ENCODE results near the gene PID1. TPM values are rescaled to one million over a fixed set of nuclear protein-coding genes. Genes with fewer than 3 reads are reported as not detected.
"Not testable (repeated sequence)": the region's sequence is repeated elsewhere in the genome, so short reads cannot be mapped to it uniquely, and the experiment has no call there.

PID1 gene
- total RNA-seq, 1 experiment from 2014 or later = 2.6 TPM

DNA sequence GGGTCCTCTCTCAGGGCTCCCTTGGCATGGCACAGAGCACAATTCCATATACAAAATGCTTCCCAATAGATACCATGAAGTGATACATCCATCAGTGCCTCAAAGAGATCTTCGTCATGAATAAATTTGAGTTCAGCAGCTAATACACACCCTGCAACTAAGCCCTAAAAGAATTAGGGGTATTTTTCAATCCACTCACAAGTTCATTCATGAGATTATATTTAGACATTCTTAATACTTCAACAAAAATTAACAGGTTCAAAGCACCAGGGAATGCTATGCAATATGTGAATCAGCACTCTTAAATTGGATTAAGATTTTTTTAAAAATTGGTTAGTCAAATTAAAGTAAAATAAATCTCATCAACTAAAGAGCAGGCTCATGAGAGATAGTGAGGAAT is 79.7 kb downstream of the PID1 start:
- Mint-ChIP-seq H3K9me3 (peaks cover 19% of the 10 kb centered on the region), H3K27me3 (ENCODE audit: low read depth) (no peaks in the 10 kb centered on the region), H3K27ac (no peak overlapping the region), H3K4me1 (no peaks in the 10 kb centered on the region), H3K36me3 (peaks cover 18% of the 10 kb centered on the region), H3K4me3 (no peak overlapping the region)
- ChIA-PET POLR2A (no interaction called here), CTCF (no interaction called here)
- ATAC-seq (no peak), DNase-seq (ENCODE audit: low spot score) (no peak)
- TF ChIP-seq, protein P1, sequence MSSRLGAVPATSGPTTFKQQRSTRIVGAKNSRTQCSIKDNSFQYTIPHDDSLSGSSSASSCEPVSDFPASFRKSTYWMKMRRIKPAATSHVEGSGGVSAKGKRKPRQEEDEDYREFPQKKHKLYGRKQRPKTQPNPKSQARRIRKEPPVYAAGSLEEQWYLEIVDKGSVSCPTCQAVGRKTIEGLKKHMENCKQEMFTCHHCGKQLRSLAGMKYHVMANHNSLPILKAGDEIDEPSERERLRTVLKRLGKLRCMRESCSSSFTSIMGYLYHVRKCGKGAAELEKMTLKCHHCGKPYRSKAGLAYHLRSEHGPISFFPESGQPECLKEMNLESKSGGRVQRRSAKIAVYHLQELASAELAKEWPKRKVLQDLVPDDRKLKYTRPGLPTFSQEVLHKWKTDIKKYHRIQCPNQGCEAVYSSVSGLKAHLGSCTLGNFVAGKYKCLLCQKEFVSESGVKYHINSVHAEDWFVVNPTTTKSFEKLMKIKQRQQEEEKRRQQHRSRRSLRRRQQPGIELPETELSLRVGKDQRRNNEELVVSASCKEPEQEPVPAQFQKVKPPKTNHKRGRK (CRISPR knock-in tag; IDR thresholded peaks at IDR 0.05; ENCODE audit: borderline replicate concordance) = no peak
- TF ChIP-seq, protein P2, sequence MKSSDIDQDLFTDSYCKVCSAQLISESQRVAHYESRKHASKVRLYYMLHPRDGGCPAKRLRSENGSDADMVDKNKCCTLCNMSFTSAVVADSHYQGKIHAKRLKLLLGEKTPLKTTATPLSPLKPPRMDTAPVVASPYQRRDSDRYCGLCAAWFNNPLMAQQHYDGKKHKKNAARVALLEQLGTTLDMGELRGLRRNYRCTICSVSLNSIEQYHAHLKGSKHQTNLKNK (CRISPR knock-in tag; IDR thresholded peaks at IDR 0.05) = no peak
- TF ChIP-seq, protein P3, sequence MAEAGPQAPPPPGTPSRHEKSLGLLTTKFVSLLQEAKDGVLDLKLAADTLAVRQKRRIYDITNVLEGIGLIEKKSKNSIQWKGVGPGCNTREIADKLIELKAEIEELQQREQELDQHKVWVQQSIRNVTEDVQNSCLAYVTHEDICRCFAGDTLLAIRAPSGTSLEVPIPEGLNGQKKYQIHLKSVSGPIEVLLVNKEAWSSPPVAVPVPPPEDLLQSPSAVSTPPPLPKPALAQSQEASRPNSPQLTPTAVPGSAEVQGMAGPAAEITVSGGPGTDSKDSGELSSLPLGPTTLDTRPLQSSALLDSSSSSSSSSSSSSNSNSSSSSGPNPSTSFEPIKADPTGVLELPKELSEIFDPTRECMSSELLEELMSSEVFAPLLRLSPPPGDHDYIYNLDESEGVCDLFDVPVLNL (CRISPR knock-in tag; IDR thresholded peaks at IDR 0.05; ENCODE audit: borderline replicate concordance, low read depth) = no peak
- TF ChIP-seq FOXP1 (CRISPR knock-in tag; IDR thresholded peaks at IDR 0.05; ENCODE audit: borderline replicate concordance) (no peak), ELF4 (CRISPR knock-in tag; IDR thresholded peaks at IDR 0.05; ENCODE audit: low read depth) (no peak), ZNF138 (CRISPR knock-in tag; conservative IDR thresholded peaks at IDR 0.05) (no peak), NFE2L1 (CRISPR knock-in tag; IDR thresholded peaks at IDR 0.05) (no peak), FOXK1 (CRISPR knock-in tag; IDR thresholded peaks at IDR 0.05) (no peak), SMAD4 (CRISPR knock-in tag; IDR thresholded peaks at IDR 0.05) (no peak), FOXJ3 (CRISPR knock-in tag; IDR thresholded peaks at IDR 0.05; ENCODE audit: borderline replicate concordance) (no peak)
- TF ChIP-seq, protein P4, sequence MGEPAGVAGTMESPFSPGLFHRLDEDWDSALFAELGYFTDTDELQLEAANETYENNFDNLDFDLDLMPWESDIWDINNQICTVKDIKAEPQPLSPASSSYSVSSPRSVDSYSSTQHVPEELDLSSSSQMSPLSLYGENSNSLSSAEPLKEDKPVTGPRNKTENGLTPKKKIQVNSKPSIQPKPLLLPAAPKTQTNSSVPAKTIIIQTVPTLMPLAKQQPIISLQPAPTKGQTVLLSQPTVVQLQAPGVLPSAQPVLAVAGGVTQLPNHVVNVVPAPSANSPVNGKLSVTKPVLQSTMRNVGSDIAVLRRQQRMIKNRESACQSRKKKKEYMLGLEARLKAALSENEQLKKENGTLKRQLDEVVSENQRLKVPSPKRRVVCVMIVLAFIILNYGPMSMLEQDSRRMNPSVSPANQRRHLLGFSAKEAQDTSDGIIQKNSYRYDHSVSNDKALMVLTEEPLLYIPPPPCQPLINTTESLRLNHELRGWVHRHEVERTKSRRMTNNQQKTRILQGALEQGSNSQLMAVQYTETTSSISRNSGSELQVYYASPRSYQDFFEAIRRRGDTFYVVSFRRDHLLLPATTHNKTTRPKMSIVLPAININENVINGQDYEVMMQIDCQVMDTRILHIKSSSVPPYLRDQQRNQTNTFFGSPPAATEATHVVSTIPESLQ (CRISPR knock-in tag; IDR thresholded peaks at IDR 0.05) = no peak
- TF ChIP-seq, protein P5, sequence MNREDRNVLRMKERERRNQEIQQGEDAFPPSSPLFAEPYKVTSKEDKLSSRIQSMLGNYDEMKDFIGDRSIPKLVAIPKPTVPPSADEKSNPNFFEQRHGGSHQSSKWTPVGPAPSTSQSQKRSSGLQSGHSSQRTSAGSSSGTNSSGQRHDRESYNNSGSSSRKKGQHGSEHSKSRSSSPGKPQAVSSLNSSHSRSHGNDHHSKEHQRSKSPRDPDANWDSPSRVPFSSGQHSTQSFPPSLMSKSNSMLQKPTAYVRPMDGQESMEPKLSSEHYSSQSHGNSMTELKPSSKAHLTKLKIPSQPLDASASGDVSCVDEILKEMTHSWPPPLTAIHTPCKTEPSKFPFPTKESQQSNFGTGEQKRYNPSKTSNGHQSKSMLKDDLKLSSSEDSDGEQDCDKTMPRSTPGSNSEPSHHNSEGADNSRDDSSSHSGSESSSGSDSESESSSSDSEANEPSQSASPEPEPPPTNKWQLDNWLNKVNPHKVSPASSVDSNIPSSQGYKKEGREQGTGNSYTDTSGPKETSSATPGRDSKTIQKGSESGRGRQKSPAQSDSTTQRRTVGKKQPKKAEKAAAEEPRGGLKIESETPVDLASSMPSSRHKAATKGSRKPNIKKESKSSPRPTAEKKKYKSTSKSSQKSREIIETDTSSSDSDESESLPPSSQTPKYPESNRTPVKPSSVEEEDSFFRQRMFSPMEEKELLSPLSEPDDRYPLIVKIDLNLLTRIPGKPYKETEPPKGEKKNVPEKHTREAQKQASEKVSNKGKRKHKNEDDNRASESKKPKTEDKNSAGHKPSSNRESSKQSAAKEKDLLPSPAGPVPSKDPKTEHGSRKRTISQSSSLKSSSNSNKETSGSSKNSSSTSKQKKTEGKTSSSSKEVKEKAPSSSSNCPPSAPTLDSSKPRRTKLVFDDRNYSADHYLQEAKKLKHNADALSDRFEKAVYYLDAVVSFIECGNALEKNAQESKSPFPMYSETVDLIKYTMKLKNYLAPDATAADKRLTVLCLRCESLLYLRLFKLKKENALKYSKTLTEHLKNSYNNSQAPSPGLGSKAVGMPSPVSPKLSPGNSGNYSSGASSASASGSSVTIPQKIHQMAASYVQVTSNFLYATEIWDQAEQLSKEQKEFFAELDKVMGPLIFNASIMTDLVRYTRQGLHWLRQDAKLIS (CRISPR knock-in tag; IDR thresholded peaks at IDR 0.05; ENCODE audit: borderline replicate concordance) = no peak
- TF ChIP-seq, protein P6, sequence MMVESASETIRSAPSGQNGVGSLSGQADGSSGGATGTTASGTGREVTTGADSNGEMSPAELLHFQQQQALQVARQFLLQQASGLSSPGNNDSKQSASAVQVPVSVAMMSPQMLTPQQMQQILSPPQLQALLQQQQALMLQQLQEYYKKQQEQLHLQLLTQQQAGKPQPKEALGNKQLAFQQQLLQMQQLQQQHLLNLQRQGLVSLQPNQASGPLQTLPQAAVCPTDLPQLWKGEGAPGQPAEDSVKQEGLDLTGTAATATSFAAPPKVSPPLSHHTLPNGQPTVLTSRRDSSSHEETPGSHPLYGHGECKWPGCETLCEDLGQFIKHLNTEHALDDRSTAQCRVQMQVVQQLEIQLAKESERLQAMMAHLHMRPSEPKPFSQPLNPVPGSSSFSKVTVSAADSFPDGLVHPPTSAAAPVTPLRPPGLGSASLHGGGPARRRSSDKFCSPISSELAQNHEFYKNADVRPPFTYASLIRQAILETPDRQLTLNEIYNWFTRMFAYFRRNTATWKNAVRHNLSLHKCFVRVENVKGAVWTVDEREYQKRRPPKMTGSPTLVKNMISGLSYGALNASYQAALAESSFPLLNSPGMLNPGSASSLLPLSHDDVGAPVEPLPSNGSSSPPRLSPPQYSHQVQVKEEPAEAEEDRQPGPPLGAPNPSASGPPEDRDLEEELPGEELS (CRISPR knock-in tag; IDR thresholded peaks at IDR 0.05) = no peak
- TF ChIP-seq, protein P7, sequence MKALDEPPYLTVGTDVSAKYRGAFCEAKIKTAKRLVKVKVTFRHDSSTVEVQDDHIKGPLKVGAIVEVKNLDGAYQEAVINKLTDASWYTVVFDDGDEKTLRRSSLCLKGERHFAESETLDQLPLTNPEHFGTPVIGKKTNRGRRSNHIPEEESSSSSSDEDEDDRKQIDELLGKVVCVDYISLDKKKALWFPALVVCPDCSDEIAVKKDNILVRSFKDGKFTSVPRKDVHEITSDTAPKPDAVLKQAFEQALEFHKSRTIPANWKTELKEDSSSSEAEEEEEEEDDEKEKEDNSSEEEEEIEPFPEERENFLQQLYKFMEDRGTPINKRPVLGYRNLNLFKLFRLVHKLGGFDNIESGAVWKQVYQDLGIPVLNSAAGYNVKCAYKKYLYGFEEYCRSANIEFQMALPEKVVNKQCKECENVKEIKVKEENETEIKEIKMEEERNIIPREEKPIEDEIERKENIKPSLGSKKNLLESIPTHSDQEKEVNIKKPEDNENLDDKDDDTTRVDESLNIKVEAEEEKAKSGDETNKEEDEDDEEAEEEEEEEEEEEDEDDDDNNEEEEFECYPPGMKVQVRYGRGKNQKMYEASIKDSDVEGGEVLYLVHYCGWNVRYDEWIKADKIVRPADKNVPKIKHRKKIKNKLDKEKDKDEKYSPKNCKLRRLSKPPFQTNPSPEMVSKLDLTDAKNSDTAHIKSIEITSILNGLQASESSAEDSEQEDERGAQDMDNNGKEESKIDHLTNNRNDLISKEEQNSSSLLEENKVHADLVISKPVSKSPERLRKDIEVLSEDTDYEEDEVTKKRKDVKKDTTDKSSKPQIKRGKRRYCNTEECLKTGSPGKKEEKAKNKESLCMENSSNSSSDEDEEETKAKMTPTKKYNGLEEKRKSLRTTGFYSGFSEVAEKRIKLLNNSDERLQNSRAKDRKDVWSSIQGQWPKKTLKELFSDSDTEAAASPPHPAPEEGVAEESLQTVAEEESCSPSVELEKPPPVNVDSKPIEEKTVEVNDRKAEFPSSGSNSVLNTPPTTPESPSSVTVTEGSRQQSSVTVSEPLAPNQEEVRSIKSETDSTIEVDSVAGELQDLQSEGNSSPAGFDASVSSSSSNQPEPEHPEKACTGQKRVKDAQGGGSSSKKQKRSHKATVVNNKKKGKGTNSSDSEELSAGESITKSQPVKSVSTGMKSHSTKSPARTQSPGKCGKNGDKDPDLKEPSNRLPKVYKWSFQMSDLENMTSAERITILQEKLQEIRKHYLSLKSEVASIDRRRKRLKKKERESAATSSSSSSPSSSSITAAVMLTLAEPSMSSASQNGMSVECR (CRISPR knock-in tag; IDR thresholded peaks at IDR 0.05; ENCODE audit: borderline replicate concordance) = no peak
- TF ChIP-seq, protein P8, sequence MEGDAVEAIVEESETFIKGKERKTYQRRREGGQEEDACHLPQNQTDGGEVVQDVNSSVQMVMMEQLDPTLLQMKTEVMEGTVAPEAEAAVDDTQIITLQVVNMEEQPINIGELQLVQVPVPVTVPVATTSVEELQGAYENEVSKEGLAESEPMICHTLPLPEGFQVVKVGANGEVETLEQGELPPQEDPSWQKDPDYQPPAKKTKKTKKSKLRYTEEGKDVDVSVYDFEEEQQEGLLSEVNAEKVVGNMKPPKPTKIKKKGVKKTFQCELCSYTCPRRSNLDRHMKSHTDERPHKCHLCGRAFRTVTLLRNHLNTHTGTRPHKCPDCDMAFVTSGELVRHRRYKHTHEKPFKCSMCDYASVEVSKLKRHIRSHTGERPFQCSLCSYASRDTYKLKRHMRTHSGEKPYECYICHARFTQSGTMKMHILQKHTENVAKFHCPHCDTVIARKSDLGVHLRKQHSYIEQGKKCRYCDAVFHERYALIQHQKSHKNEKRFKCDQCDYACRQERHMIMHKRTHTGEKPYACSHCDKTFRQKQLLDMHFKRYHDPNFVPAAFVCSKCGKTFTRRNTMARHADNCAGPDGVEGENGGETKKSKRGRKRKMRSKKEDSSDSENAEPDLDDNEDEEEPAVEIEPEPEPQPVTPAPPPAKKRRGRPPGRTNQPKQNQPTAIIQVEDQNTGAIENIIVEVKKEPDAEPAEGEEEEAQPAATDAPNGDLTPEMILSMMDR (IDR thresholded peaks at IDR 0.05) = no peak

DNA sequence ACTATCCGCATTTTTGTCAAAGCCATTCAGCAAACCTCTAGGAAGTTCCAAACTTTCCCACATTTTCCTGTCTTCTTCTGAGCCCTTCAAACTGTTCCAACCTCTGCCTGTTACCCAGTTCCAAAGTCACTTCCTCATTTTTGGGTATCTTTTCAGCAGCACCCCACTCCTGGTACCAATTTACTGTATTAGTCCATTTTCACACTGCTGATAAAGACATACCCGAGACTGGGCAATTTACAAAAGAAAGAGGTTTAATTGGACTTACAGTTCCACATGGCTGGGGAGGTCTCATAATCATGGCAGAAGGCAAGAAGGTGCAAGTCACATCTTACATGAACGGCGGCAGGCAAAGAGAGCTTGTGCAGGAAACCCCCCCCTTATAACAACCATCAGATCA is 84.0 kb downstream of the PID1 start:
- H3K27ac Mint-ChIP-seq; POLR2A ChIA-PET; DNase-seq (ENCODE audit: low spot score); H3K4me3 Mint-ChIP-seq; H3K27me3 Mint-ChIP-seq (ENCODE audit: low read depth); ATAC-seq; CTCF ChIA-PET; H3K4me1 Mint-ChIP-seq: not testable (repeated sequence)
- H3K36me3 Mint-ChIP-seq = peaks cover 31% of the 10 kb centered on the region
- H3K9me3 Mint-ChIP-seq = peaks cover 42% of the 10 kb centered on the region
